Germinal center (tissue), 1 donor: ENCODE results near the gene GALNT17.
A peak's percentile ranks its signal among the peaks of the same experiment; 100 is the strongest.

Experiments used
- DNase-seq: peaks from one replicate; pipeline ENCODE4 v3.0.0; 2012; ENCODE audit warnings: mixed read lengths, low spot score

Gene GALNT17

DNA sequence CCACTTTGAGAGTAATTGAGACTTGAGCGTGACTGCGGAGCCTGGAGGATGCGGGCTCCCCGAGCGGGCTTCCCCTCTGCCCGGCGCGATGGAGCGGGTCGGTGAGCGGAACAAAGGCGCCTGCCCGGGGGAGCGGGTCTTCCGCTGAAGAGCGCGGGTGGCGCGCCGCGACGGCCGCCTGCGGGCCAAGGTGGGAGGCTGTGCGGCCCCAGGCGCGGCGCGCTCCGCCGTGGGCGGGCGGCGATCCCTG is at the start of gene GALNT17:
Gene GALNT17, plus strand, starts transcription at position 18 of the 250 bp plus-strand sequence.
- no peak for DNase-seq

DNA sequence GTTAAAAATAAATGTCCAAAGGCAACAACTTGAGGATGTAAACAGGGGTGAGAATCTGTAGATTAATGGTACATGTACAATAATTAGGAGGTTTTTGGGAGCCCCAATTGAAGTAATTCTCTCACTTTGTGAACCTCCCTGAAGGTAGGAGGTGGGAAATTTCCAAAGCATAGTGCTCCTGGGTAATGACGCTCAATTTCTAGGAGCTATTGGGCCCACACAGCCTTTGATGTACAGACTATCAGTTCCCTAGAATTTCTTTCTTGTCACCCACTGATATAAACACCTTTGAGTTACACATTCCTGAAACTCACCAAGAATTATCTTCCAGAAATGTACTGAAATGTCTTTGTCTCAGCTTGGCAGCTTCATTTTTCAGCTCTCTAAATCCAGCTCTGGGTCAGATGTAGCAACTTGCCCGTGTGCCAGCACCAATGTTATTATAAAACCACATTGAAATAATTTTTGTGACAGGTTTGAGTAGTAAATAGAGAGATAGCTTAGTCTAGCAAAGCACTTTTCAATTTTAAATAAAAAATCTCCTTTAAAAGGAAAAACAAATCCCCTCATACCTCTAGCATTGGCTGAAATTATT is 36.6 kb upstream of the GALNT17 start:
- no peak for DNase-seq

DNA sequence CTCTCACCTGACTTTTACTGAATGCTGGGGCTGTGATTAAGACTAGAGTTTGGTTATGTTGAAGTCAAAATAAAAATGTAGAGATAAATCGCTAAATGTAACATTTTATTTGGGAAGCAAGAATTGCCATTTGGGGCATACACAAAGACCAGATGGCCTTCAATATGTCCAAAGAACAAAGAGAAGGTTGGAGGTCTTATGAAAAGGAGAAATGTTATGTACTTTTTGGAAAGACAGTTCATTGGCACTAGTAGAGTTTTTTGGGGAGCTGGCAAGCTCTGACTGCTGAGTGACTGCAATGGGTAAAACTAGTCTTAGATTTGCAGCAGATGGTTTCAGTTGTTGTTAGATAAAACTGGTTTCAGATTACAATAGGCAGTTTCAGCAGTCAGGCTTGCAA is 35.6 kb upstream of the GALNT17 start:
- no peak for DNase-seq

DNA sequence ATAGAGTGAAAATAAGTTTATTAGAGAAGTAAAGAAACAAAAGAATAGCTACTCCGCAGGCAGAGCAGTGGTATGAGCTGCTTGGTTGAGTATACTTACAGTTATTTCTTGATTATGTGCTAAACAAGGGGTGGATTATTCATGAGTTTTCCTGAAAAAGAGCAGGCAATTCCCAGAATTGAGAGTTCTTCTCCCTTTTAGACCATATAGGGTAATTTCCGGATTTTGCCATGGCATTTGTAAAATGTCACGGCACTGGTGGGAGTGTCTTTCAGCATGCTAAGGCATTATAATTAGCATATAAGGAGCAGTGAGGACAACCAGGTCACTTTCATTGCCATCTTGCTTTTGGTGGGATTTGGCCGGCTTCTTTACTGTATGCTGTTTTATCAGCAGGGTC is 25.7 kb upstream of the GALNT17 start:
- DNase-seq, result no peak

DNA sequence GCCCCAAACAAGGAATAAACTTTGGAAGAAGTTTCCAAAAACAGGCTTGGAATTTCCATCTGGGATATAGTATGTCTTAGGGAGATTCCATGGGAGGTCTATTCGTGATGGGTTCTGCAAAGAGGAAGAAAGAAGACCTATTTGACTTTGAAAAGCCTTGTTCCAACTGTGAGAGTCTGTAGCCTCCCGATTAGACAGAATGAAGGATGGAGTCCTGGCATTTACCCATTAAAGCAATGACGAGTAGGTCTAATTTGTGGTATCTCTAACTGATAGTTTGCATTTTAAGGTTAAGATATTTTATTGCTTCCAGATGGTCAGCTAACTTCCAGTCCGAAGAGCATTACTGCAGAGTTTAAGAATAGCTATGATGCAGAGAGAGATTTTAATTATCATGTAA is 19.5 kb upstream of the GALNT17 start:
- DNase-seq, result no peak

DNA sequence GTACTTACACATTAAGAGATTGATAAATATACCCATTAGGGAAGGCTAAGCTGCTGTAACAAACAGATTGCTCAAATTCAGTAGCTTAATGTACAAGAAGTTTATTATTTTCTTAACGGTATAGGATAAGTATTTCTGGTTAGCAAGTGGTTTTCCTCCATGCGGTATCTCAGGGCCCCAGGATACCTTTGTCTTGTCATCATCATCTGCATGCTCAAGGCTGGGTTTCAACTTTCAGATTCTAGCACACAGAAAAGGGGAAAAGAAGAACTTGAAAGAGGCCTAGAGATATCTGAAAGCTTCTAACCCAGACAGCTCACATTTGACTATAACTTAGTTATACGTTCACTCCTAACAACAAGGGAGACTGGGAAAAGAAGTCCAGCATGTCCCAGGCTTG is 11.8 kb upstream of the GALNT17 start:
- DNase-seq, result no peak

DNA sequence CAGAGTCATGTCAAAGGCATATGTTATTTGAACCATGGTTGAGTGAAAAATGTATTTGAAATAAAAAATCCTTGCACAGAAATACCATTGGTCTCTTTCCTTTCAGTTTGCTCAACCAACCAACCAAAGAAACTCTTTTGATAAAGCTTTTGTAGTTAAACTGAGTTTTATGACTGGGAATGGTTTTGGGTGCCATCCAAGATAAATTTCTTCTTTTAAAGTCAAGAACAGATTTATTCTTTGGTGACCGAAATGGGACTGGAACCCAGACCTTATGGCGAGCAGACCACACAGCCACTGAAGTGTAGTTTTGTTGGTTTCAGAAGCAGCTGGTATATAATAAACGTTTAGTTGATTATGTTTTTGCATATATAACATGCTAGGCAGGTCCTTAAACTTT is 2.8 kb upstream of the GALNT17 start:
- no peak for DNase-seq

DNA sequence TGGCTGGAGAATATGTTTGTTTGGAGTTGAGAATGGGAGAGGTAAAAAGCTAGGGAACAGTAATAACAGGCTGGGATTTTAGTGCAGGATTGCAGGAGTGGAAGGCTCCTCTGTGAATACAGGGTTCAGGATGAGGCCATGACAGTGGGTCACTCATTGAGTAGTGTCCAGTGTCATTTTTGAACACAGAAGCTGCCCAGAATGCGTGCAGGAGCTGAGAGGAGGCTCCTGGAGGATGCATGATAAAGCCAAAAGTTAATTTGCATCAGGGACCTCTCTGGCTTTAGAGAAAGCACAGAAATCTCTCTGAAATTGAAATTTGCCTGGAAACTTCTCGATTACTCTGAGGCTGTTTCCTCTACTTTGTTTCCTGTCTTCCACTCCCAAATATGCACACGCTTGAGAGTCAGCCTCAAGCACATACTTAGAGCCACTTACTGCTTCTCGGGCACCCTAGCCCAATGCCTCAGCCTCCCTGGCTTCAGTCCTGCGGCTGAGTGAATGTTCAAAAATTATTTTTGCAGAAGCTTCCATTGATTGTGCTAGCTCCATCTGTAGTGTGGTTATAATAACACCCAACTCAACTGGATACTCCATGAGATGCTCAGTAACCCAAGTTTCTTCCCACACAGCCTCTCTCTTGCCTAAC is 1.8 kb upstream of the GALNT17 start:
- no peak for DNase-seq

DNA sequence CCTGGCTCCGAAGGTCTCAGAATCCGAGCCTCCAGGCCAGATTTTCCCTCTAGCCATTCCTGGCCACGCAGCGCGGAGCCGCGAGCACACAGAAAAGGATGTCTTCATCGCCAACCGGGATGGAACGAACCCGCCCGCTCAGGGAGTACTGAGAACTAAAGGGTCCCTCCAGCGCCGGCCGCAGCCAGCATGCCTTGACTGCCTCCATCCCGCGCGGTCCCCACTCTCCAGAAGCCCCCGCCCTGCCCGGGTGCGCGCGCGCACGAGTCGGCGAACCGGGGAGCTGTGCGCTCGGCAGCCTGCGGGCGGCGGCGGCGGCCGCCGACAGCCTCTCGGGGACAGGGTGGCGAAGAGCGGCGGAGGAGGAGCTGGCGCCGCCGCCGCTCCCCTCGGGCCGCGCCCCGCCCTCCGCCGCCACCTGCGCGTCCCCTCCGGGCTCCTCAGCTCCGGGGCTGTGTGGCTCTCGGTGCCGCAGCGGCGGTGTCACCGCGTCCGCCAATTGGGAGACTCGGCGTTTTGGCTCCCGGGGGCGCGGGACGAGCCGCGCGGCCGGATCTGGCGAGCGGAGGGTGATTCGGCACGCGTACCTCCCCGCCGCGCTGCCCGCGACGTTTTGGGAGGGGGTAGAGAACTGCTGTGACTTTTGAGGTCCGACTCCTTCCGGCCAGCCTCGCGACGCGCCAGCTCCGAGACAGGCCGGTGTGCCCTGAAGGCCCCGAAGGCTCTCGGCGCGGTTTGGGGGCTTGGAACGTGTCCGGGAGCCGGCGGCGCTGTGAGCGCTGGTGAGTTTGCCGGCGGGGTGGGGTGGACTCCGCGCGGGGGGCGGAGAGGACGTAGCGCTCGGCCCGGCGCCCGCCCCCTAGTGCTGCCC is 453 bp upstream of the GALNT17 start:
- peak; percentile 16 for DNase-seq

DNA sequence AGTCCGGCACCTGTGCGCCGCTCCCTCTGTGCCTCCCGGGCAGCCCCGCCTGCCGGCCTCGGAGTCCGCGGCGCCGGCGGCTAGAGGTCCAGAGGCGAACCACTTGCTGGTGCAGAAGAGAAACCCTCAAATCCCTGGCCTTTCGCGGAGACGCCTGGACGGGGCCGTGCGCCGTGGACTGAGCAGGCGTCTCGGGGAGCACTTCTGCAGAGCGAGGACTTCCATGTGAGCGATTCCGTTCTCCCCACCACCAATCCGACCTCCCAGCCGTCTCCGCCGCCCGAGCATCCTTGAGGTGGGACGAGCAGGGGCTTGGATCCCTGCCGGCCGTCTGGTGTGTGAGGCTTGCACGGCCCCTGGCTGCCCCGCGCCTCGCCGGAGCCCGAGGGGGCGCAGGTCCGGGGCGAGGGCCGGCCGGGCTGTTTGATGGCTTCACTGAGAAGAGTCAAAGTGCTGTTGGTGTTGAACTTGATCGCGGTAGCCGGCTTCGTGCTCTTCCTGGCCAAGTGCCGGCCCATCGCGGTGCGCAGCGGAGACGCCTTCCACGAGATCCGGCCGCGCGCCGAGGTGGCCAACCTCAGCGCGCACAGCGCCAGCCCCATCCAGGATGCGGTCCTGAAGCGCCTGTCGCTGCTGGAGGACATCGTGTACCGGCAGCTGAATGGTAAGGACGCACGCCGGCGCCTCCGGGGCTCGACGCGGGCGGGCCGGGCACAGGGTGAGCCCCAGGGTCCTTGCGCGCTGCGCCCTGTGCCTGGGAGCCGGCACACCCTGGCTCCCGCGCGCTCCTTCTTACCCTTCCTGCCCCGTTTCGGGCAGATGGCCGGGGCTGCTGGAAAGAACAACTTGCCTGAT is 660 bp downstream of the GALNT17 start:
- DNase-seq, result no peak

DNA sequence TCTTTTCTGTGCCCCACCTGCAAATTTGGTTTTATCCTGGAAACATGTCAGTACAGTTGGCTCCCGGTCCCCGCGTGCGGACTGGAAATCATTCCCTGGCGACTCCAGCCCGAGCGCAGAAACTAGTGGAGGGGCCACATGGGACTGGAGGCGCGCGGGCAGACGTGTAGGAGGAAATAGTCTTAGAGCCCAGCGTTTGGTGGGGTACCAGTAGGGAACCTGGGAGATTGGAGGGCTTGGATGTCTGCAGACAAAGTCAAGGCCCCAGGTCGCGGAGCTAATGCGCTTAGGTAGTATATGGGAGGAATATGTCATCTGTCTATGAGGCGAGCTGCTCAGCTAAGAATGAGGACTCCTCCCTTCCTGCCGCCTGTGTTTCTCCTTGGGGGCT is 1.3 kb downstream of the GALNT17 start:
- DNase-seq, result no peak

DNA sequence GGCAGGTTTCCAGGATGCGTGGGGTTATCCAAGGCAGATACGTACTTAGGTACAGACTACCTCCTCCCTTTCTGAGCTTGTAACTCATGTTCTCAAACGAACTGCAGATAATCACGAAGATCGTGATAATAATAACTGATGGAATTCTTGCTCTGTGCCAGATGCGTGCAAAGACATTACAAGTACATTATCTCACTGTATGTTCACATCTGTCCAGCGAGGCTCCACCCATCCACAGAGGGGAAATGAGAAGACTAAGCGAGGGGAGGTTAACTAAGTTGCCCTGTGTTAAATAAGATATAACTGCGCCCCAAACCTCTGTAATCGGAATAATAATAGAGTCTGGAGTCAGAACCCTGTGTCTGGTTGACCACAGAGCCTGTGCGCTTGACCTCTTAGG is 1.9 kb downstream of the GALNT17 start:
- no peak for DNase-seq

DNA sequence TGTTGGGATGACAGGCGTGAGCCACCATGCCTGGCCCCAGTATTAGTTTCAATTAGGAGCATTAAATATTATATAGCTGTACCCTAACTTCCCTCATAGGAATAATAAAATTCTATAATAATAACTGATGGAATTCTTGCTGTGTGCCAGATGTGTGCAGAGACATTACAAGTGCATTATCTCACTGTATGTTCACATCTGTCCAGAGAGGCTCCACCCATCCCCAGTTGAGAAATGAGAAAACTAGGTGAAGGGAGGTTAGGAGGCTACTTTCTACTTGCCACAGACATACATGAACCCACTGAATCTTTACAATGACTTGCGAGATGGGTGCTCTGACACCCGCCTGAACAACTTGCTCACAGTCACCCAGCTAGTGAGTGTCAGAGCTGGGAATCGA is 3.2 kb downstream of the GALNT17 start:
- no peak for DNase-seq

DNA sequence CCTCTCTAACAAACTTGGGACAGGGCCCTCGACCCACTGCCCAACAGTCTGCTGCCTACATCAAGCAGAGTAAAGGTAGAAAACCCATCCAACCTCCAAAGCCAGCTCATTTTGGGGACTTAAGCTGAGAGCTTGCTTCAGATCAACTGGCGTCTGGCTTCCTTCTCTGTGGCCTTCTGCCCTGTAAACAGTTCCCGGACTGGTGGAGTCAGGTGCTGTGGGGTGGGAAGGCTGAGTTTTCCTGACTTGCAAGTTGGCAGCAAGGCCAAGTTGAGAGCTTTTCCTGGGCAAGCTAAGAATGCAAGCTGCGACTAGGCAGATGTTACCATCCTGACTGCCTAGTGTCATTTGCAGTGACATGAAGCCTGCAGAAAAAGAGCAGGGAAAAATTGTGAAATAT is 3.7 kb downstream of the GALNT17 start:
- no peak for DNase-seq

DNA sequence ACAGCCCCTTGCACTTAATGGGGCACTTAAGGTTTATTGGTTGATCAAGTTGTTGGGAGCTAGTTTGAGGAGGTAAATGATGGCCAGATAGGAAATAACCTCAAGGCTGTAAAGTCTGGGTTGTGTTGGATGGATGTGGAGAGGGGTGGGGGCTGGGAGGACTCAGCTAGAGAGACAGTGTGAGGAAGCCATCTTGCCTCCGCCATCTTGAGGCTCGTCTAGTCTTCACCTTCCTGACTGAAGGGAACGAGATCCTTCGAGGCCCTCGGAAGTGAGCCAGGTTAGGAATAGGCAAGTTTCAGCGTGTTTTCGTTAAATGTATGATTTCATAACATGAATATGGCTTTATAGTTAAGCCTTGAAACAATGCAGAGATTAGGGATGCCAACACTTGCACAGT is 5.5 kb downstream of the GALNT17 start:
- DNase-seq, result no peak

DNA sequence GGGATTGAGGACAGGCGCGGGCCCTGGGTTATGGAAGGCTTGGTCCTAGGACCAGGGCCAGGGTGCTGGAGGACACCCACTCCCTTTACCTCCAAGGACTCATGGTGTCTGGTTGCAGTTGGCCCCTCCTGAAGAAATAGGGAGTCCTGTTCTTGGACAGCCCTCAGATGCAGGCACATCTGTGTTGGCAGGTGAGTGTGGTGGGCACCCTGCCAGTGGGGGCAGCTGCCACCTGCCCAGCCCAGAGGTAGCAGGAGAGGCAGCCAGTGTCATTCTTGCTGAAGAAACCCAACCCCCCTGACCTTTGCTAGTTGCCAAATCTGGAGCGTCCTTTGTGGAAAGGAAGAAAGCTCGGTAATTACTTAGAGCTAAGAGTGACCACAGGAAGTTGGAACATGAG is 8.3 kb downstream of the GALNT17 start:
- no peak for DNase-seq

DNA sequence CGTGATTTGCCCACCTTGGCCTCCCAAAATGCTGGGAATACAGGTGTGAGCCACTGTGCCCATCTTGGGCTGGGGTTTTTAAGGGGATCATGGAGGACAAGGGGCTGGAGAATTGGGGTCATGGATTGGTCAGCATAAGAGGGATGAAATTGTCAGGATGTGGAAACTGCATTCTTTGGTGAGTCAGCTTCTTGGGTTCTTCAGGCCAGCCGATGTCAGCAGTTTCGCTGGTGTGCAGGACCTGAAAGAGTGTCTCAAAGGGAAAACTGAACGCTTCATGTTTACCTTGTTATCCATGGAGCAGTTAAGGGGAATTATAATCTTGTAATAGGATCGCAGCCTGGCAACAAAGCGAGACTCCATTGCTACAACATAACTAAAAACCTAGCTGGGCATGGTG is 13.0 kb downstream of the GALNT17 start:
- no peak for DNase-seq

DNA sequence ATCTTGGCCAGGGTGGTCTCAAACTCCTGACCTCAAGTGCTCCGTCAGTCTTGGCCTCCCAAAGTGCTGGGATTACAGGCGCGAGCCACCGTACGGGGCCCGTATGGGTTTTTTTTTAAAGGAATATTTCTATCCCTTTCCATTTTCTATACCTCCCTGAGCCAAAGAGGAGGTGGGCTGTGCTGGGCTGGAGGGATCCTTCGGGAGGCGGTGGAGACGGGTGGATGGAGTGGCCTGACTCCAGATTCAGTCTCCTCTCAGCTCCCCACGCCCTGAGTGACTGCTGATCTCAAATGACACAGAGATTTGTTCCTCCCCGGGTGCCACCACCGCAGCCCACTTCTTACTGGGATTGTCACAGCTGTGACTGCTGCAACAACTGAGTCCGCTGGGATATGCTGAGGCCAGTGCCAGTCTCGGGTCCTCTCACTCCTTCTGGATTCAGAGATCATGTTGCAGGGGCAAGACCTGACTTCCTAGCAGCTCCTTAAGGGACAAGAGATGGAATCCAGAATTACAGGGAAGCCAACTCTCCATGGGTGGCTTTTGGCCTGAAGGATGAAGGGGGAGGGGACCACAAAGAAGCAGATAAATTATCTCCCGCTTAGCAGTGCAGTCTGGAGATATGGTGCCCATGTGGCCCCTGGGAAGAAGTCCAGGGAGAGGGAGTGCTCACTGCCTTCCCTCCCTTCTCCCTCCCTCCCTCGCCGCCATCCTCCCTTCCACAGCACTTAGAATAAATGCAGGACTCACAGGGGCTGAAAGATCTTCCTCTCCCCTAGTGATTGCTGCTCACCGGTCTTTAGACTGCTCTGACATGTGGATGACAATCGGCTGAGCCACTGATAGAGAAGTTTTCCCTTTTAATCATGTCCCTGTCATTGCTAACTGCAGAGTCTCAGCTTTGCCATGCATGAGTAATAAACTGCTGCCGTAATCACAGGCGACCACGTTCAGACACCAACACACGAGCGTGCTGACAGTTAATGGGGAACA is 14.3 kb downstream of the GALNT17 start:
- no peak for DNase-seq

DNA sequence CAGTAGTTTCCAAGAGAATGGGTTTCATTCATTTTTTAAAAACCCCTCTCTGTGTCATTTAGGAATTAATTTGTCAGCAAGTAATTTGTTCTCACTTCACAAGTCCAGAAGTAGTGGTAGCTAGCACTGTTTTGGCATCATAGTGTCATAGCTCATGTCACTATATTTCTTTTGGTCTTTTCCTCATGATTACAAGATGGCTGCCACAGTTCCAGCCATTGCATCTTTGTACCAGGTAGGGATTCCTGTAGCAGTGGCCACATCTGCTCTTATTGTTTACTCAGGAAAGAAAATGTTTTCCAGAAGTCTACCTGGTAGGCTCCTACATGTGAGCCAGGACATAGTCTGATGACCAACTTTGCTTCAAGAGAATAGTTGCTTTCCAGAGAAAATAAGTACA is 16.2 kb downstream of the GALNT17 start:
- DNase-seq, result no peak

DNA sequence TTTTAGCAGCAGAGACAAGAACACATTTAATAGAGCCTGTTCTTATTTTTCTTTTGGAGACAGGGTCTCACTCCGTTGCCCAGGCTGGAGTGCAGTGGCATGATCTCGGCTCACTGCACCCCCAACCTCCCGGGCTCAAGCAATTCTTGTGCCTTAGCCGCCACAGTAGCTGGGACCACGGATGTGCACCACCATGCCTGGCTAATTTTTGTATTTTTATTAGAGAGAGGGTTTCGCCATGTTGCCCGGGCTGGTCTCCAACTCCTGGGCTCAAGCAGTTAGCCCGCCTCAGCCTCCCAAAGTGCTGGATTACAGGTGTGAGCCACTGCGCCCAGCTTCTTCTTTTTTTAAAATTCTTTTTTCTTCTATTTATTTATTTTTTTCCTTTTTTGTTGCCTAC is 23.3 kb downstream of the GALNT17 start:
- DNase-seq, result no peak

DNA sequence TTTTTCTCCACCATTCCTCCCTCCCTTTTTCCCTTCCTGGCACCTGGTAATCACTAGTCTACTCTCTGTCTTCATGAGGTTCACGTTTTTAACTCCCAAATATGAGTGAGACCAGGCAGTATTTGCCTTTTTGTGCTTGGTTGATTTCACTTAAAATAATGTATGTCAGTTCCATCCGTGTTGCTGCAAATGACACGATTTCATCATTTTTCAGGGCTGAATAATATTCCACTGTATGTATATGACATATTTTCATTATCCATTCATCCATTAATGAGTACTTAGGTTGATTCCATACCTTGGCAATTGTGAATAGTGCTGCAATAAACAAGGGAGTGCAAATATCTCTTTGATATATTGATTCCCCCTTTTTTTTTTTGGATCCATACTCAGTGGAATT is 25.8 kb downstream of the GALNT17 start:
- DNase-seq, result no peak

DNA sequence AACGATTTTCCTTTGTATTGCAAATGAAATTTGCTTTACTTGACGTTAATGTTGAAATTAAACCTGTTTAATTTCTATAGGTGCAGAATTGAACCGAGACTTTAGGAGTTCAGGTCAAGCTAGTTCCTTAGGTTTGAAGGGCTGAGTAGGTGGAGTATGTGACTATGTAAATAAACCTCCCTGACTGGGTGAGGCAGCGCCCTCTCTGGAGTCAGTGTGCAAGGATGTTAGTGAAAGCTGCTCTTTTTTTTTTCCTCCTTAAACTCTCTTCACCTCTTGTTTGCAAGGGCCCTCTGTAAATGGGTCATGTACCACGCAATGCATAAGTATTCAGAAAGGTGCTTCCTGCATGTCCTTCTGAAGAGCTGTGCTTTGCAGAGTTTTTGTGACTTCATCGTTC is 33.8 kb downstream of the GALNT17 start:
- no peak for DNase-seq
